Measurements from ENCODE around the gene ICAM1. TPM values are rescaled to one million over a fixed set of nuclear protein-coding genes. Genes with fewer than 3 reads are reported as not detected.

ICAM1 gene
- total and polyA plus RNA-seq, 8 donors: 2.3 to 15.6 (median 8.7) TPM

DNA sequence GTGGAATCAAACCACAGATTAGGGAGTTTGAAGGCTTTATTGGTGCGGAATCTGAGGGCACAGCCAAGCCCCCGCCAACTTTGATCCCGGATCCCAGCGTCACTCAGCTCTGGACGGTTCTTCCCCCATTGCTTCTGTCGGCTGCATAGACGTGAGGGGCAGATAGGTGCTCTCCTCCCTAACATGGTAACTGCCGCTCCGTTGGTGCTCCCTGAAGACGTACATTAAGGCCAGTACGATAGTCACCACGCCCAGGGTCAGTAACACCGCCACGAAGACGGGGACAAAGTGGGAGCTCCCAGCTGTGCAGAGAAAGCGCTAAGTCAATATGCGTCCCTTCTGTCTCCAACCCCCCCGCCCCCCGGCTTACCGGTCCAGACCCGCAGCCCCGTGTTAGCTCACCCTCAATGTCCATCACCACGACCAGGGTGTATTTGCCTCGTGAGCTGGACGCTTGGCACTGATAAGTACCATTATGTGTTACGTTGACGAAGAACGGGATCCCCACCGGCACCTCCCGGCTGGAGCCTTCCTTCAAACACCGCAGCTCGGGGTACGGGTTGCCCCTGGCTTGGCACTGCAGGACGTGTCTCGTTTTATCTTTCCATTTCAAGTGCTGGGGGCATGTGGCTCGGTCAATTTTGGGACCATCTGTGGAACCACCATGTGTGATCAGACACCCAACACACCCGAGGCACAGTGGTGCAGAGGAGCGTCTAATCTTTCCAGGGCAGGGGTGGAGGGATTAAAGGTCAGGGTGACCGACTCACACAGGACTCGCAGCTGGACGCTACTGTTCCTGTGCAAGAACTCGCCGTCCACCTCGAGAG lies 63.1 kb downstream of the ICAM1 start:
- TF ChIP-seq POLR2A (IDR thresholded peaks at IDR 0.05) (no peak), EP300 (IDR thresholded peaks at IDR 0.05) (no peak), POLR2AphosphoS5 (IDR thresholded peaks at IDR 0.05) (no peak)
- TF ChIP-seq, protein P1, sequence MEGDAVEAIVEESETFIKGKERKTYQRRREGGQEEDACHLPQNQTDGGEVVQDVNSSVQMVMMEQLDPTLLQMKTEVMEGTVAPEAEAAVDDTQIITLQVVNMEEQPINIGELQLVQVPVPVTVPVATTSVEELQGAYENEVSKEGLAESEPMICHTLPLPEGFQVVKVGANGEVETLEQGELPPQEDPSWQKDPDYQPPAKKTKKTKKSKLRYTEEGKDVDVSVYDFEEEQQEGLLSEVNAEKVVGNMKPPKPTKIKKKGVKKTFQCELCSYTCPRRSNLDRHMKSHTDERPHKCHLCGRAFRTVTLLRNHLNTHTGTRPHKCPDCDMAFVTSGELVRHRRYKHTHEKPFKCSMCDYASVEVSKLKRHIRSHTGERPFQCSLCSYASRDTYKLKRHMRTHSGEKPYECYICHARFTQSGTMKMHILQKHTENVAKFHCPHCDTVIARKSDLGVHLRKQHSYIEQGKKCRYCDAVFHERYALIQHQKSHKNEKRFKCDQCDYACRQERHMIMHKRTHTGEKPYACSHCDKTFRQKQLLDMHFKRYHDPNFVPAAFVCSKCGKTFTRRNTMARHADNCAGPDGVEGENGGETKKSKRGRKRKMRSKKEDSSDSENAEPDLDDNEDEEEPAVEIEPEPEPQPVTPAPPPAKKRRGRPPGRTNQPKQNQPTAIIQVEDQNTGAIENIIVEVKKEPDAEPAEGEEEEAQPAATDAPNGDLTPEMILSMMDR (IDR thresholded peaks at IDR 0.05): no peak
- intact Hi-C loops (cut with DNase I; ENCODE audit: low total_unique reads): no loop called here
- H3K27ac ChIP-seq: peak overlapping the region; percentile 88 to 96 (median 90)
- H3K4me1 ChIP-seq: peaks cover 17 to 40% (median 37%) of the 10 kb centered on the region in 4 donors
- 4 to 18% (median 11%) methylated on average over 25 to 44 of the region's 44 CpGs for WGBS, 5 donors
- no peaks in the 10 kb centered on the region for H3K9me3 ChIP-seq
- DNase-seq: no peak
- peaks cover 16 to 23% (median 17%) of the 10 kb centered on the region in 4 donors for H3K36me3 ChIP-seq
- H3K4me3 ChIP-seq: peak overlapping the region; percentile 81 to 83 (median 82)
- H3K27me3 ChIP-seq: no peaks in the 10 kb centered on the region

DNA sequence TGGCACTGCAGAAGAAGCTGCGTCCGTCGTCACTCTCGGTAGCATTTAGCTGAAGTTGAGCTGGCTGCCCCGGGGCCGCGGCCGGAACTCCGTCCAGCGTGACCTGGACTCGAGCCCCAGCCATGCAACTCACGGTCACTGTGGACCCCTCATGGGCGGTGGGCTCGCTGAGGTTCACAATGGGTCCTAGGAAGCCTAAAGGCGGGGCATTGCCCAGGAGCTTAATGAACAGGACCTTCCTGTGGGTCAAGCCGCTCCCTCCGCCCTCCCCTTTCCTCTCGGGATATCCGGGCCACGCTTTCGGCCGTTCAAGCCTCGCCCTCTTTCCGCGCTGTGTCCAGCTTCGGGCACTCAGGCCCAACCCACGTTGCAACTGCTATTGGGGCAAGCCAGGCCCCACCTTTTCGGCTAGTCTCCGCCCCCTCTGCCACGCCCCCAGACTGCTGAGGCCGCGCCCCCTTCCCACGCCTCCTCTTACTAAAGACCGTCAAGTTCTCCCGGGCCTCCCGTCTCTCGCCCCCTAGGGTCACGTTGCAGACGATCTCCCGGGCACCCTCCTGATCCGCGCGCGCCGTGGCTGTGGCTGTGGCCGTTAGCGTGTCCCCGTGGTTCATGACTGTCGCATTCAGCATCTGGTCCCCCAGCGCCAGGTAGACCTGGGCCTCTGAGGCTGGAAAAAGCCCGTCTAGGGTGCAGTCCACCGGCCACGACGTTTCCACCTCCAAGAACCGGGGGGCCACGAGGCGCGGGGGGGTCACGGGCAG lies 63.9 kb downstream of the ICAM1 start:
- intact Hi-C loops (cut with DNase I; ENCODE audit: low total_unique reads): no loop called here
- Histone ChIP-seq H3K27me3 (no peaks in the 10 kb centered on the region), H3K4me1 (peaks cover 17 to 41% (median 39%) of the 10 kb centered on the region in 4 donors), H3K27ac (peak overlapping the region; percentile 88 to 96 (median 90)), H3K36me3 (peaks cover 8 to 15% (median 9%) of the 10 kb centered on the region in 4 donors), H3K4me3 (peak overlapping the region; percentile 81 to 83 (median 82)), H3K9me3 (no peaks in the 10 kb centered on the region)
- peak; percentile 96 to 97 for DNase-seq
- peak; percentile 60 to 92 (median 68) for TF ChIP-seq POLR2AphosphoS5 (IDR thresholded peaks at IDR 0.05)
- no peak for TF ChIP-seq EP300 (IDR thresholded peaks at IDR 0.05)
- TF ChIP-seq POLR2A (IDR thresholded peaks at IDR 0.05): no peak
- TF ChIP-seq, protein P1 (IDR thresholded peaks at IDR 0.05): no peak
- 12 to 34% (median 16%) methylated on average over 18 to 59 of the region's 59 CpGs for WGBS, 5 donors

DNA sequence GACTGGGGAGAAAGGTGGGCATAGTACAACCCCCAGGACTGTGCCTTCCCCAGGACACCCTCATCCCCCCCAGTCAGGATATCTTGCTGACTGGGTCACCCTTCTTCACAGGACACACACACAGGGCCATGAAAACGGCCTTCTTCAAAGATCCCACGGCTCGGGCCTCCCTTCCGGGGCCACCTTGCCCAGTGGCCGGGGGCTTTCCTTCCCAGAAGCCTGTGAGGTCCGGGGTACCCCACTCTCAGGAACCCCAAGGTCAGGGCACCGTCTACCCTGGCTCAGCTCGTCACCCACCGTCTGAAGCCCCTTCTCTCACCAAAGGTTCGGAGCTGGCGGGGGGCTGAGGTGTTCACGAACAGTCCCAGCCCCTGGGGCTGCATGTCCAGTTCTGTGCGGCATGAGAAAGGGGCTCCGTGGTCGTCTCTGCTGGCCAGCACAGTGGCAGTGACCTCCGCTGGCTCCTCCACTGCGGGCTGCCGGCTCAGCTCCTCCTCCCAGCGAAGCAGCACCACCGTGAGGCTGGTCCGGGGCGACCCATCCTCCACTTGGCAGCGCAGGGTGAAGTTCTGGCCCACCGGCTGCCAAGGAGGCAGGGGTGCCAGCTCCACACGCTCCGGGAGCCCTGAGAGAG lies 64.5 kb downstream of the ICAM1 start:
- 55 to 64% (median 61%) methylated on average over 15 to 26 of the region's 26 CpGs for WGBS, 5 donors
- H3K4me3 ChIP-seq: peak overlapping the region in 3 of 4 donors; percentile 81 to 83 (median 82)
- H3K9me3 ChIP-seq: no peaks in the 10 kb centered on the region
- no peak for TF ChIP-seq POLR2AphosphoS5 (IDR thresholded peaks at IDR 0.05)
- no peaks in the 10 kb centered on the region for H3K27me3 ChIP-seq
- H3K36me3 ChIP-seq: peaks cover 1 to 8% (median 2%) of the 10 kb centered on the region in 4 donors
- peak overlapping the region; percentile 6 to 96 (median 88) for H3K27ac ChIP-seq
- peaks cover 17 to 43% (median 39%) of the 10 kb centered on the region in 4 donors for H3K4me1 ChIP-seq
- intact Hi-C loops (cut with DNase I; ENCODE audit: low total_unique reads): no loop called here
- peak in 1 of 2 donors; percentile 21 for DNase-seq

Small RNAs within 50 kb of the gene (small RNA-seq; reads per million reads assigned to genes)
- gene AC011511.1: 0 reads per million in 4 donors
- gene AC011511.4: 0 reads per million in 4 donors
- 0 to 0.15 (median 0) reads per million in 4 donors for gene MIR4322

Other genes starting within 250 kb of the ICAM1 start
- 10 to 100 TPM in 4 of 5 donors, 1 to 10 TPM in 1; 7.0 to 62.0 (median 21.4) TPM for gene SHFL, start 184.8 kb upstream of the ICAM1 start, total RNA-seq
- 10 to 100 TPM; 25.3 to 34.1 (median 25.7) TPM for gene SHFL, start 184.8 kb upstream of the ICAM1 start, polyA plus RNA-seq
- 1 to 10 TPM in 2 of 5 donors, not detected in 3; 5.1 to 5.2 TPM for gene ANGPTL6, start 168.4 kb upstream of the ICAM1 start, total RNA-seq
- gene ANGPTL6, start 168.4 kb upstream of the ICAM1 start, polyA plus RNA-seq: 1 to 10 TPM in 1 of 3 donors, under 1 TPM in 2; 0.68 to 2.3 (median 0.75) TPM
- gene PPAN, start 164.8 kb upstream of the ICAM1 start, total RNA-seq: 10 to 100 TPM in 4 of 5 donors, 1 to 10 TPM in 1; 1.2 to 39.7 (median 20.4) TPM
- gene PPAN, start 164.8 kb upstream of the ICAM1 start, polyA plus RNA-seq: 10 to 100 TPM; 33.8 to 52.3 (median 41.4) TPM
- gene P2RY11, start 159.4 kb upstream of the ICAM1 start, total RNA-seq: 10 to 100 TPM in 2 of 5 donors, 1 to 10 TPM in 3; 1.8 to 24.8 (median 3.2) TPM
- gene P2RY11, start 159.4 kb upstream of the ICAM1 start, polyA plus RNA-seq: 1 to 10 TPM; 4.9 to 7.8 (median 5.1) TPM
- gene EIF3G, start 151.2 kb upstream of the ICAM1 start, total RNA-seq: 100 to 1,000 TPM; 144 to 324 (median 252) TPM
- gene EIF3G, start 151.2 kb upstream of the ICAM1 start, polyA plus RNA-seq: 100 to 1,000 TPM; 206 to 324 (median 225) TPM
- gene DNMT1, start 76.2 kb upstream of the ICAM1 start, total RNA-seq: 10 to 100 TPM; 32.1 to 92.0 (median 58.9) TPM
- 10 to 100 TPM; 16.6 to 29.3 (median 23.2) TPM for gene DNMT1, start 76.2 kb upstream of the ICAM1 start, polyA plus RNA-seq
- gene S1PR2, start 39.8 kb upstream of the ICAM1 start, total RNA-seq: 10 to 100 TPM in 1 of 5 donors, 1 to 10 TPM in 1, under 1 TPM in 2, not detected in 1; 0.29 to 11.7 (median 5.1) TPM
- 1 to 10 TPM; 2.4 to 2.9 (median 2.7) TPM for gene S1PR2, start 39.8 kb upstream of the ICAM1 start, polyA plus RNA-seq
- gene MRPL4, start 18.9 kb upstream of the ICAM1 start, total RNA-seq: 100 to 1,000 TPM in 1 of 5 donors, 10 to 100 TPM in 4; 16.1 to 314 (median 58.4) TPM
- gene MRPL4, start 18.9 kb upstream of the ICAM1 start, polyA plus RNA-seq: 10 to 100 TPM; 48.7 to 53.1 (median 51.8) TPM
- gene ICAM4, start 15.8 kb downstream of the ICAM1 start, total RNA-seq: 1 to 10 TPM in 1 of 5 donors, not detected in 4; 1.9 TPM
- gene ICAM4, start 15.8 kb downstream of the ICAM1 start, polyA plus RNA-seq: under 1 TPM in 2 of 3 donors, not detected in 1; 0.56 to 0.85 TPM
- under 1 TPM in 1 of 5 donors, not detected in 4; 0.45 TPM for gene ICAM5, start 18.8 kb downstream of the ICAM1 start, total RNA-seq
- gene ICAM5, start 18.8 kb downstream of the ICAM1 start, polyA plus RNA-seq: under 1 TPM in 2 of 3 donors, not detected in 1; 0.12 to 0.50 TPM
- 1 to 10 TPM in 2 of 5 donors, not detected in 3; 2.2 to 2.3 TPM for gene ZGLP1, start 38.7 kb downstream of the ICAM1 start, total RNA-seq
- 1 to 10 TPM; 3.7 to 8.6 (median 4.3) TPM for gene ZGLP1, start 38.7 kb downstream of the ICAM1 start, polyA plus RNA-seq
- 10 to 100 TPM in 2 of 5 donors, 1 to 10 TPM in 1, under 1 TPM in 1, not detected in 1; 0.89 to 54.3 (median 14.9) TPM for gene FDX2, start 44.9 kb downstream of the ICAM1 start, total RNA-seq
- gene FDX2, start 44.9 kb downstream of the ICAM1 start, polyA plus RNA-seq: 10 to 100 TPM; 28.8 to 32.9 (median 29.5) TPM
- 10 to 100 TPM in 4 of 5 donors, 1 to 10 TPM in 1; 7.5 to 74.7 (median 21.4) TPM for gene RAVER1, start 62.4 kb downstream of the ICAM1 start, total RNA-seq
- 1 to 10 TPM; 3.3 to 9.3 (median 7.2) TPM for gene RAVER1, start 62.4 kb downstream of the ICAM1 start, polyA plus RNA-seq
- 10 to 100 TPM in 1 of 5 donors, 1 to 10 TPM in 3, not detected in 1; 3.5 to 17.1 (median 7.4) TPM for gene ICAM3, start 68.5 kb downstream of the ICAM1 start, total RNA-seq
- gene ICAM3, start 68.5 kb downstream of the ICAM1 start, polyA plus RNA-seq: 10 to 100 TPM in 1 of 3 donors, 1 to 10 TPM in 2; 8.5 to 10.5 (median 10.0) TPM
- gene TYK2, start 109.5 kb downstream of the ICAM1 start, total RNA-seq: 100 to 1,000 TPM in 4 of 5 donors, 10 to 100 TPM in 1; 45.2 to 365 (median 314) TPM
- gene TYK2, start 109.5 kb downstream of the ICAM1 start, polyA plus RNA-seq: 100 to 1,000 TPM in 2 of 3 donors, 10 to 100 TPM in 1; 88.8 to 144 (median 107) TPM
- 100 to 1,000 TPM in 4 of 5 donors, 10 to 100 TPM in 1; 84.3 to 390 (median 174) TPM for gene CDC37, start 132.4 kb downstream of the ICAM1 start, total RNA-seq
- 100 to 1,000 TPM; 145 to 179 (median 164) TPM for gene CDC37, start 132.4 kb downstream of the ICAM1 start, polyA plus RNA-seq
- 10 to 100 TPM in 2 of 5 donors, 1 to 10 TPM in 3; 2.3 to 30.7 (median 8.9) TPM for gene PDE4A, start 149.4 kb downstream of the ICAM1 start, total RNA-seq
- gene PDE4A, start 149.4 kb downstream of the ICAM1 start, polyA plus RNA-seq: 10 to 100 TPM in 2 of 3 donors, 1 to 10 TPM in 1; 5.0 to 12.9 (median 11.0) TPM
- gene KEAP1, start 232.2 kb downstream of the ICAM1 start, total RNA-seq: 10 to 100 TPM; 15.8 to 84.9 (median 24.6) TPM
- gene KEAP1, start 232.2 kb downstream of the ICAM1 start, polyA plus RNA-seq: 10 to 100 TPM; 49.6 to 88.1 (median 52.3) TPM
- gene S1PR5, start 246.3 kb downstream of the ICAM1 start, total RNA-seq: under 1 TPM in 1 of 5 donors, not detected in 4; 0.73 TPM
- 10 to 100 TPM in 1 of 3 donors, under 1 TPM in 1, not detected in 1; 0.19 to 13.3 TPM for gene S1PR5, start 246.3 kb downstream of the ICAM1 start, polyA plus RNA-seq